SU-DHL-6 (cell line): ENCODE data around the gene NYAP2.

Experiments
- EZH2phosphoT487 ChIP-seq: fragments of 200-600 bp; sonication (generic), shearing (Covaris generic); conservative IDR thresholded peaks from 2 replicates; pipeline ENCODE4 v1.6.1; 2018; ENCODE audit warnings: mild to moderate bottlenecking, antibody characterized with exemption, low read length, moderate library complexity, mixed read lengths
- TF ChIP-seq, protein P1 (sequence below): fragments of 200-600 bp; sonication (generic); IDR thresholded peaks from one replicate; pipeline ENCODE4 v1.5.1; 2017; ENCODE audit warnings: antibody characterized with exemption, mild to moderate bottlenecking, low read length, moderate library complexity; ENCODE audit not compliant: insufficient read depth, poor library complexity, severe bottlenecking

DNA sequence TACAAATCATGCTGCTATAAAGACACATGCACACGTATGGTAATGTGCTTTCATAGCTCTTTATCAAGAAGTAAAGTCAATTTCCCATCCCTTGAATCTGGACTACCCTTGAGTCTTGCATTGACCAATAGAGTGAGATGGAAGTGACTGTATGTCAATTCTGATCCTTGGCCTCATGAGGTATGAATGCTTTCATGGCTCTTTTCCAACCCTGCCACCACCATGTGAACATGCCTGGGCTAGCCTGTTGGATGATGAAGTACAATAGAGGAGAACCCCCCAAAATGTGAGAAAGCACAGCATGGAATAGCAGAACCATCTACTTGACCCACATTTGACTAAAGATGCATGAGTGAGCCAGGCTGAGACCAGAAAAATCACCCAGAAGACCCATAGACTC lies 237.0 kb downstream of the NYAP2 start:
- TF ChIP-seq, protein P1, sequence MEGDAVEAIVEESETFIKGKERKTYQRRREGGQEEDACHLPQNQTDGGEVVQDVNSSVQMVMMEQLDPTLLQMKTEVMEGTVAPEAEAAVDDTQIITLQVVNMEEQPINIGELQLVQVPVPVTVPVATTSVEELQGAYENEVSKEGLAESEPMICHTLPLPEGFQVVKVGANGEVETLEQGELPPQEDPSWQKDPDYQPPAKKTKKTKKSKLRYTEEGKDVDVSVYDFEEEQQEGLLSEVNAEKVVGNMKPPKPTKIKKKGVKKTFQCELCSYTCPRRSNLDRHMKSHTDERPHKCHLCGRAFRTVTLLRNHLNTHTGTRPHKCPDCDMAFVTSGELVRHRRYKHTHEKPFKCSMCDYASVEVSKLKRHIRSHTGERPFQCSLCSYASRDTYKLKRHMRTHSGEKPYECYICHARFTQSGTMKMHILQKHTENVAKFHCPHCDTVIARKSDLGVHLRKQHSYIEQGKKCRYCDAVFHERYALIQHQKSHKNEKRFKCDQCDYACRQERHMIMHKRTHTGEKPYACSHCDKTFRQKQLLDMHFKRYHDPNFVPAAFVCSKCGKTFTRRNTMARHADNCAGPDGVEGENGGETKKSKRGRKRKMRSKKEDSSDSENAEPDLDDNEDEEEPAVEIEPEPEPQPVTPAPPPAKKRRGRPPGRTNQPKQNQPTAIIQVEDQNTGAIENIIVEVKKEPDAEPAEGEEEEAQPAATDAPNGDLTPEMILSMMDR: no peak
- TF ChIP-seq EZH2phosphoT487: no peak
